ENCODE data around the gene ACAD9.
"Not testable (repeated sequence)": the region's sequence is repeated elsewhere in the genome, so short reads cannot be mapped to it uniquely, and the experiment has no call there.

Gene ACAD9

DNA sequence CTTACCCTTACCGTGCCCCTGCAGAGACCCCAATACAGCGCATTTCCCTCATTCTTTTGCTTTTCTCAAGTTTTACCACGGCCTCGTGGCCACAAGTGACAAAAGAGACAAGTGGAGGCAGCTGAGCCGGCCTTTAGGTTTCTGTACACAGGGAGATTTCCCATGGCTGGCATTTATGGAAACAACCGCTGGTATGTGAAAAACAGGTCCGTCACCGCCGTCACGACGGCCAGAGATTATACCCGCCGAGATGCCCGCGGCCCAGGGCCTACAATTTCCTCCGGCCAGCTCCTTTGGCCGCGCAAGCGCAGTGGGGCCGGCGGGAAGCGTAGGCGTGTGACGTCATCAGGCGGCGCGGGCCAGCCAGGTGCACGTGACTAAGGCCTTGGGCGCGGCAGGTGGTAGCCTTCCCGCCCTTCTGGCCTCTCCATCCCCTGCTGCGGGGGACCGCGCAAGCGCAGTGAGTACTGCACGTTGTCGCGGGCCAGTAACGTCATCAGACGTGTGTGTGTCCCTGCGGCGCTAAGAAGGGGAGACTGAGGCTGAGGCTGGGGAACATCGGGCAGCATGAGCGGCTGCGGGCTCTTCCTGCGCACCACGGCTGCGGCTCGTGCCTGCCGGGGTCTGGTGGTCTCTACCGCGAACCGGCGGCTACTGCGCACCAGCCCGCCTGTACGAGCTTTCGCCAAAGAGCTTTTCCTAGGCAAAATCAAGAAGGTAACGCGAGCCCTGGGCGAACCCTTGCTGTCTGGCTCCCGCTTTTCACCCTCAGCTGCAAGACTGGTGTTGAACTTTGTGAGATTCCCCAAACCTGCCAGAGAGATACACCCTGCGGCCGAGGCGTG lies at the start of gene ACAD9:
TSS of gene ACAD9 (plus strand) at position 496 of the 845 bp plus-strand sequence. CDS start at position 568, 72 bp downstream.
- peak; percentile 98 for DNase-seq

DNA sequence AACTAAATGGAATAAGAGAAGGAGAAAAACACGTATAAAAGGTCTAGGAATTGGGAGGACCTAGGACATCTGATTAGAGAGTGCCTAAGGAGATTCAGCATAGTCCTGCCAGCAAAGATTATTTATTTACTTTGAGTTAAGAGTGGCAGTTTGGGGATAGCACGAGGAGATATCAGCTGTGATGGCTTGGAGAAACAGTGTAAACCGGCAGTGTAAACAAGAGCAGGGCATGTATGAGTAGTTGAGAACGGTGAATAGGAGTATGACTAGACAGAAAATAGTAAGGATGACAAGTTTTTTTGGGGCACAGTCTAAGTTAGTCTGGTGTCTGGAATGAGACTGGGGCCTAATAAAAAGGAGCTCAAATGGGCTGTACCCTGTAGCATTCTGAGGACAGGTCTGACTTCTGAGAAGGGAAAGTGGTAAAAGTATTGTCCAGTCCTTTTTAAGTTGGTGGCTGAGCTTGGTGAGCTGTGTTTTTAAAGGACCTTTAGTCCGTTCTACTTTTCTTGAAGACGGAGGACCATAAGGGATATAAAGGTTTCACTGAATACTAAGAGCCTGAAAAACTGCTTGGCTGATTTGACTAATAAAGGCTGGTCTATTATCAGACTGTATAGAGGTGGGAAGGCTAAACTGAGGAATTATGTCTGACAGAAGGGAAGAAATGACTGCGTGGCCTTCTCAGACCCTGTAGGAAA lies 49.3 kb upstream of the ACAD9 start:
- DNase-seq: not testable (repeated sequence)

DNA sequence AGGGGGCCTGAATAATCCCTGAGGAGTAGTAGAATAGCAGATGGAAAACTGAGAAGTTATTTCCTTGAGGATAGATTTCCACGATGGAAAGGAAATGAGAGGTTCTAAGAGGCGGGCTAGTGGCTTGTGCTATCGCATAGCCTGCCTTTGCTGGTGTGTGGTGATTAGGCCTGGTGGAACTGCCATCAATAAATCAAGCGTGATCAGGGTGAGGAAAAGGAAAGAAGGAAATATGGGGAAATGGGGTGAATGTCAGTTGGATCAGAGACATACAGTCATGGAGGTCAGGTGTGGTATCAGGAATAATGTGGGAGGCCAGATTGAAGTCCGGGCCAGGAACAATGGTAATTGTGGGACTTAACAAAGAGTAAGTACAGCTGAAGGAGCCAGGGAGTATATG lies 48.7 kb upstream of the ACAD9 start:
- not testable (repeated sequence) for DNase-seq

DNA sequence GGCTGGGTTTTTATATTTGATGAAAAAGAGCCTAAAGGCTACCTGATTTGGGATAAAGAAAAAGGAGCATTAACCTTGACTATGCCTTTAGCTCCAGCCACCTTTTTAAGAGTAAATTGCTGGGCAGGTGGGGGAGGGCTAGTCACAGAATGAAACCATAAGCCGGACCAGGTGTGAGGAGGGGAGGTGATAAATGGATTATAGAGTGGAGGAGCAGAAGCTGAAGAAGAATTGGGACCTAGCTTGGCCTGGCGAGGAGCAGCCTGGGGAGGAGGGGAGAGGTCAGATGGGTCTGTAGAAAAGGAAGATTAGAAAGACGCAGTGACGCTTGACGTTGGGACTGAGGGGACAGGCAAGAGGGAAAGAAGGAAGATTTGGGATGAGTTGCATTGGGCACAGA lies 46.4 kb upstream of the ACAD9 start:
- not testable (repeated sequence) for DNase-seq

DNA sequence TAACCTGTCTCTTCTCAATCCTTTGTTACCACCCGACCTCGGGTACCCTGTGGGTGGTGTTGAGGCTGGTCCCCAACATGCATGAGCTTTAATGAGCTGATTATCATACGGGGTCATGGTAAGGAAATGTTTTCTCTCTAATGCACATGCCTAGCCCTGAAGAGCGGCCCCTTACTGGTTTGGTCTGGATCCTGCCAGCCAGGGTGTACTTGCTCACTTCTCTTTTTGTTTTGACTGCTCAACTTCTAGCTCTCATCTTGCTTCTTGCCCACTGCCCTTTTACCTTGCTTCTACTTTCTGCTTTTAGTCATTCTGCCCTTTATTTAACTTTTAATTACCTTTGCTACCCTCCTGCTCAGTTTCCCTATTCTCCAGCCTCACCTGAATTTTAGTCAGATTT lies 44.3 kb upstream of the ACAD9 start:
- no peak for DNase-seq

DNA sequence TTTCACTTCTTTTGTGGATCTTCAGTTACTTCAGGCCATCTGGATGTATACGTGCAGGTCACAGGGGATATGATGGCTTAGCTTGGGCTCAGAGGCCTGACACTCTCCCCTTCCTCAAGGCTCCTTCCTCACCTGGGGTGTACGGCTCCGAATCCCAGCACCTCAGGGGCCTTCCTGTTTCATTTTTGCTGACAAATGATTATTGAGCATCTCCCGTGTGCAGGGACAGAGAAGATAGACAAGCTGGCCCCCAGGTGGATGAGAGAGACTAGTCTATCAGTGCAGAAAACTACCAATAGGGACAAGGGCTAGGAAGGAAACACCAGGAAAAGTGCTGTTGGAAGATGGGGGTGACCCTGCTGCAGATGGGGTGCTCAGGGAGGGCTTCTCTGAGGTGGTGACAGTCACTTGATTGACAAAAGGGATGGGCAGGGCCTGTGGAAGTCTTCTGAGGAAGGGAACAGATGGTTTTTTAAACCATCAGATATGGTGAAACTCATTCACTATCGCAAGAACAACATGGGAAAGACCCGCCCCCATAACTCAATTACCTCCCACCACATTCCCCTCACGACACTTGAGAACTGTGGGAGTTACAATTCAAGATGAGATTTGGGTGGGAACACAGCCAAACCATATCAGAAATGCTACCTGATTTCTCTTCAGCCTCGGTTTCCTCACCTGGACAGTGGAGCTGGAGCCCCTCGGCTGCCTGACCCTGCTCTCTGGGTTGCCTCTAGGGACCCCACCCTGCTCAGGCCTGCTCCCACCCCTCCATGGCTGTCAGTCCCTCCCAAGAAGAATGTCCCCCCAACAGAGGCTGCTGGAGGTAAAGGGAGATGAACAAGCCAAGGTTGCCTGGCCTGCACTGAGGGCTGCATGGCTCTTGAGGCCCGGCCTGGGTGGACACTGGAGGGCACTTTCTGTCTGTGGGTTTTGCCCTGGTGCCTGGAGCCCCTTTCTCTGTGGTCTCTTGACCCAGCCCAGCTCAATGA lies 37.2 kb upstream of the ACAD9 start:
- DNase-seq: no peak

DNA sequence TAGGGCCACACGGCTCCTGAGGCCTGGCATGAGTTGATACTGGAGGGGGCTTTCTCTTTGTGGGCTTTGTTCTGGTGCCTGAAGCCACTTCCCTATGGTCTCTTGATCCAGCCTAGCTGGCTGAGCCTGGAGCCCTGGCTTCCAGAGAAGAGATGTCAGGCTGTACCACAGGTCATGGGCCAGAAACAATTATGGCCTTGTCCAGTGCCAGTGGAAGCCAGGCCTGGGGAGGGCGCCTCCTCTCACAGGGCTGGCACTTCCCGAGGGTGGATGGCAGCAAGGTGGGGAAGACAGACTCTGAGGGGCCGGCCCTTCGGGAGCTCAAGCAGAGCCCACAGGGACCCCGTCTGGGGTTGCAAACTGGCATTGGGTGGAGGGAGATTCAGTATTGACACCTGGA lies 34.9 kb upstream of the ACAD9 start:
- no peak for DNase-seq

DNA sequence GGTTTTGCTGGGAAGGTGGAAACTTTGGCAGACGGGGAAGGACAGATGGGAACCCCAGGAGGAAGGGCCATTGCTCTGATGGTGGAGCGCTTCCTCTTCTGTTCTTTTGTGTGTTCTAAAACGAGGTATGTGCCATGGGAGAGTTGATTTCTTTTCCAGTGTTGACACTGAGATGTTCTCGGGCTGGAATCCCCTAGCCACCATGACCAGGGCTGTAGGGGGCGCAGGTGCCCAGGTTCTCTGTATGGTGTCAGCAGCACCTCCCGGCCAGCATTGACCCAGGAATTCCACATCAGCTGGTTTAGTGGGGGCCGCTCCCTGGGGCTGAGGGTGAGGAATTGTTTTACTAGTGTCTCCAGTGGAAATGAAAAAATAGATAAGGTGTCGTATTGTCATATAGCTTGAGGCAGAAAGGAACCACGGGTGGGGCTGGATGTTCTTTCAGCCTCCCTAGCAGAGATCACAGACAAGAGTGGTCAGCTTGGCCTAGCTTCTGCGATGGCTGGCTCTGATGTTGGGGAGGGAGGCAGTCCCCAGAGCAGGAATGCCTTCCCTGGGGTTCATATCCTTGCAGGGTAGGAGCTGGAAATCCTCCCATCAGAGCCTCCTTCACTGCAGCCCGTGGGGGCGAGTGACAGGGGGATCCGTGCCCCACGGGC lies 34.2 kb upstream of the ACAD9 start:
- no peak for DNase-seq

DNA sequence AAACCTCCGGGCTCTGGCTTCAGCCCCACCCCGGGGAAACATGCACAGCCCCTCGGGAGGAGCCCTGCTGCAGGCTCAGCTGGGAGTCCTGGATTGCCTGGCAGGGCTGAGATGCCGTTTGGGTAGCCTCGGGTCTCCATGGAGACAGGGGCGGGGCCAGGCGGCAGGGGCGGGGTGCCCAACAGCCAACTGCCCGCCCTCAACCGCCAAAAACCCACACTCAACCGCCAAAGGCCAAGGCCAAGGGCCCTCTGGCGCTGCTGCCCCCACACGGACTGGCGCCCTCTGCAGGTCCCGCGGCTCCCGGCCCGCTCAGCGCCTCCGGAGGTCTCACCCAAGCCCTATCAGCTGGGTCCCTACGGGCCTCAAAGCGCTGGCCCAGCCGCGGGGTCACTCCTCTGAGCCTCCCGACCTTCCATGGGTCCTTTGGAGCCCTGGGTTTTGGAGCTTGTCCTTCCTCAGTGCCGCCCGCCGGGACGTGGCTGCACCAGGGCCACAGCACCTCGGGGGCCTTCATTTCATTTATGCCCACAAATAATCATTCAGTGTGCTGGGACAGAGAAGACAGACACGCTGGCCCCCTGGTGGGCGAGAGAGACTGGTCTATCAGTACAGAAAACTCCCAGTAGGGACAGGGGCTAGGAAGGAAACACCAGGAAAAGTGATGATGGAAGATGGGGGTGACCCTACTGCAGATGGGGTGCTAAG lies 33.5 kb upstream of the ACAD9 start:
- DNase-seq: peak; percentile 14

DNA sequence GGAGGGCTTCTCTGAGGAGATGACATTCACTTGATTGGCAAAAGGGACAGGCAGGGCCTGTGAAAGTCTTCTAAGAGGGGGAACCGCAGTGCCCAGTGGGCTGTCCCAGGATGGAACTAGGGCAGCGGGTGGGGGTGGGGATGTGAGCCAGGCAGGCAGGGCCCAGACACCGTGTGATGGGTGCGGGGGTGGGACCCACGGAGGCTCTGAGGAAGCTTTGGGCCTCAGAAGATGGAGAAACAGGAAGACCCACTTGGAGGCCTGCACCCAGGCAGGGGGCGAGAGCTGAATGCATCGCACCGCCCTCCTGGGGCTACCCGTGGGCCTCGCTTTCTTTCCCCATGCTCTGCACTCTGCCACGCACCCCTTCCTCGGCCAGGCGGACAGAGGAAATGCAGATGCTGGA lies 32.9 kb upstream of the ACAD9 start:
- no peak for DNase-seq

DNA sequence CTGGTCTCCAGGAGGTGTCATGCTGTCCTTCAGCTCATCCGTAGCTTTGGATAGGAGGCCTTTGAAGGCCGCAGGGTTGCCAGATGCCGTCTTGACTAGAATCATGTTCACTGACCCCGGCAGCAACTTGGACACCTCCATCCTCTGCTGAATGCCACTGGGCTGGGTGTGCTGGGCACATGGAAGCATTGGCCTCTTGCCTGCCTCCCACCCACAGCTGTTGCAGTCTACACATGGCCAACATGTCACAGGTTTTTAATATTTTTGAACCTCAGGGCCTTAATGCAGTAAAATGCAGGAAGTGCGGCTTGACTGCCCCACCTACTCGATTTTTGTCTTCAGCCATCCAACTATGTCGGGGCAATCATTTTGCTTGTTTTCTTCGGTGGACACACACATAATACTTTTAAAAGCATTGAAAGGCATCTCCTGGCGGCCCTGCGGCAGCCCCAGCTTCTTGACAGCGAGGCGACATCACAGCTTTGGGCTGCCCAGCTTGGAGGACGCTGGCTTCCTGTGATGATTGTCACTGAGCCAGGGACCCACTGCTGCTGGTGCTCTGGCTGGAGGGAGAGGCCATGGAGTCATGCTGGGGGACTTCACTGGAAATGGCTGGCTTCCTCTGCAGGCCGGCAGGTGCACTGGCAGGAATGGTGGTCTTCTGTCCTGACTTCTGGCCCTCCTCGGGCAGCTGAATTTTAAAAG lies 31.6 kb upstream of the ACAD9 start:
- DNase-seq: no peak

DNA sequence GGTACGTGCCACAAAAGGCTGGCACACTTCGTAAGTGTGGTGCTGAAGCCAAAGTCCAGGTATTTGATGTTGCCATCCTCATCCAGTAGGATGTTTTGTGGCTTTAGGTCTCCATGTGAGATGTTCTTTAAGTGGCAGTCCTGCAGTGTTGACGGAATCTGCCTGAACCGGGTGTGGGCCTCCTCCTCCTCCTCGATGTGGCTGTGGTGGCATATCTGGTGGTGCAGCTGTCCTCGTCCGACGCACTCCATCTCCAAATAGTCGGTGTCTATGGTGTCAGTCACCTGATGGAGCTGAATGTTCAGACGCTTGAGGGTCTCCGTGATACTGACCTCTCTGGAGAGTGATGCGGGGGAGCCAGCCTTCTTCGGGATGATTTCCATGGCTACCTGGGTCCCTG lies 30.5 kb upstream of the ACAD9 start:
- no peak for DNase-seq

DNA sequence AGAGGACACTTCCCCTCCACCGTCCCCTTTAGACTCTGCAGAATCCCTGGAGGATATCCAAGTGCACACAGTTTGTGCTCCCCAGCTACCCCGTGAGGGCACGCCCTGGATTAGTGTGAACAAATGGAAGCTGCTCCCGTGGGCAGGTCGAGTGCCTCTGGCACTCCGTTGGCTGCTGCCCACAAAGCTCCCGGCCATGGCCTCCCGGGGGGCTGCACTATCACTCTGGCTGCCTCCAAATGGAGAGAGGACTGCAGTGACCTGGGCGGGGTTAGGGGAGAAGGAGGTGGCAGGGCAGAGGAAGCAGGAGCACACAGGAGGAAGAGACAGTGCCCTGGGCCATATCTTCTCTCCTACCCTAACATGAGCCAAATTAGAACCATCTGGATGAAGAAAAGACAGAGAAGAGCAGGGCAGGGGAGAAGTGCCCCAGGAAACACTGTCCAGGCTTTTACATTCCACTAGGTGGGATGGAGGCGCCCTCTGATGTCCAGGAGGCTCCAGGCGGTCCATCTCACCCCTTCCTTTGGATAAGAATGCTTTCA lies 29.4 kb upstream of the ACAD9 start:
- DNase-seq: no peak

DNA sequence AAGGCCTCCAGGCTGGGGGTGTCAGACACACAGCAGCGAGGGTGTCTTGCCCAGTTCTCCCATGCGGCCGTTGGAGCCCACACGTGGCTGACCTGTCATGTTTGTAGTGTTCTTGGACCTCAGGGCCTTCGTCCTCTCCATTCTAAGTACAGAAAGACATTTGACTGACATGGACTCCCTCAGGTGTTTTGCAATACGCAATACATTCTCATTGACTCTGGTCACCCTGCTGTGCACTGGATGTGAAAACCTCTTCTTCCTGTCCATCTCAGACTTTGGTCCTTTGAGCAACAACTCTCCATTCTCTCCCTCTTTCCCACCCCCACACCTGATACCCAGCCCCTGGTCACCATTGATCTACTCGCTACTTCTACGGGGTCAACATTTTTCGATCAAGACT lies 28.9 kb upstream of the ACAD9 start:
- no peak for DNase-seq

DNA sequence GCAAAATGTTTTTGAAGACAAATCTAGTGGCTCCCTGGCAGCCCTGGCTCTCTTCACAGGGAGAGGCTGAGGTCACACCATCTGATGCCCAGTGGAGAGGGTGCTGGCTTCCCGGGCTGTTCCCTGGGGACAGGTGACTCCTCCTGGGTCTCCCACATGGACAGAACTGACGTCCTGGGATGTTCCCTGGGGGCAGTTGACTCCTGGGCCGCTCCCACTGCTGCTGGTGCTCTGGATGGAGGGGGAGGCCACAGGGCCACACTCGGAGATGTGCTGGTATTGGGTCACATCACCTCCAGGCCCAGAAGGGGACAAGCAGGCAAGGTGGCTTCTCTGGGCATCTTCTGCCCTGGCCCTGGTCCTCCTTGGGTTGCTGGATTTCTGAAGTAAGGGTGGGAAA lies 27.8 kb upstream of the ACAD9 start:
- no peak for DNase-seq

DNA sequence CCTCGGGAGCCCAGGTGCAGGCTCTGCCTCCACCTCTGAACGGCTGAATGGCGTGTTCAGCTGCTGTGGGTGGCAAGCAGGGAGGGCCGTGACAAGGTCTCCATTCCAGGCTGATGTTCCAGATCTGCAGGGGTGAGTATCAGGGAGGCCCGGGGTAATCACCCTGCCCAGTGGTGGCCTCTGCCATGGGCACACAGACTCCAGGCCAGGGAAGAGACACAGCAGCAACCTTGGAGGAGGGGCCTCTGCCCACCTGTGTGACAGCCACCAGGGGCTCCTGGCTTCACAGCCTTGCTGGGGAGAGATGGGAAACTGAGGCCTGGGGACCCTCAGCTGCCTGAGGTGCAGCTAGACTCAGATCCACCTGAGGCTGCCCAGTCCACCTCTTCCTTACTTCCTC lies 25.6 kb upstream of the ACAD9 start:
- no peak for DNase-seq

DNA sequence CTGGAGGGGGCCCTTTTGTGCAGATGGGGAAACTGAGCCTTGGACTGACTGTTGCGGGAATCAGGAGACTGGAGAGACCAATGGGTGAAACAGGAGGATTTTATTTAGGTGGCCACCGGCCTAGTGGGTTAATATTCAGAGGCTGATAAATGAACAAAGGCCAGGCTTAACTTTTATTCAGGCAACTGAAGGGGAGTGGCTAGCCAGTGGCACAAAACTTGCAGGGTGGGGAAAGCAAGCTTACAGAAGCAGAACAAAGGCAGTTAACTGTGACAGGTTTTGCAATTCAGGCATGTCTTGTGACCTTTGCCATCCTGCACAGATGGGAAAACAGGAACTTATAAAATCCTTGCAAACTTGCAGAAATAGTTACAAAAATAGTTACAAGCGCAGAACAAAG lies 24.9 kb upstream of the ACAD9 start:
- DNase-seq: no peak

DNA sequence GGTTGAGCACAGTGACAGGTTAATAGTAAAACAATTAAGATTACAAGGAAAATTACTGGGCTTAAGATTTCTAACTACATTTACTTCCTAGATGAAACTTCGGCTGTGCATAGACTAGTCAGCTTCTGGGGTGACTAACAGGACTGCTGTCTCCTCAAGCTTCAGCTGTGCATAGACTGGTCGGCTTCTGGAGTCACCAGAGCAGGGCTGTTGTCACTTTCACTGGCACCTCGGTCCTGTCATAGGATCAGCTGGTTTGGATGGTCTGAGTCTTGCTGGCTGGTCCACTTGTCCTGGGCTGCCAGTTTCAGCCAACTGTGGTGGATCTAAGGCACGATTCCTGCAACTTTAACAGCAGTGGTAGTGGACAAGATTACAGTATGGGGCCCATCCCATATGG lies 23.9 kb upstream of the ACAD9 start:
- no peak for DNase-seq

DNA sequence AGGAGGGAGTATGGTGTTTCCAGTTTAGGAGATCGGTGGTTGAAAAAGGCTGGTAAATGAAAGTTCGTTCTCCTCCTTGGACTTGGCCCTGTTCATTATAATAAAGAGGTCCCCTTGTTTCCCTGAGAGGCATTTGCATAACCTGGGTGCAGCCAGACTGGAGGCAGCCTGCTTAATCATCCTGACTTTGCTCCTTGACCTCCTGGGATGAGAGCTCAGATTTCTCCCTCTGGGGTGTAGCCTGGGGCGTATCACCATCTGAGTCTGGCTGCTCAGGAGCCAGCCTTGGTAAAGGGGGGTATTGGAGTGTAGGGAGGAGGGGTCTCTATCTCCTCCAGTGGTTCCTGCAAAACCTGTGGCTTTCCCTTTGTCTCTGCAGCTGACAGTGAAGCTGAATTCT lies 21.3 kb upstream of the ACAD9 start:
- no peak for DNase-seq

DNA sequence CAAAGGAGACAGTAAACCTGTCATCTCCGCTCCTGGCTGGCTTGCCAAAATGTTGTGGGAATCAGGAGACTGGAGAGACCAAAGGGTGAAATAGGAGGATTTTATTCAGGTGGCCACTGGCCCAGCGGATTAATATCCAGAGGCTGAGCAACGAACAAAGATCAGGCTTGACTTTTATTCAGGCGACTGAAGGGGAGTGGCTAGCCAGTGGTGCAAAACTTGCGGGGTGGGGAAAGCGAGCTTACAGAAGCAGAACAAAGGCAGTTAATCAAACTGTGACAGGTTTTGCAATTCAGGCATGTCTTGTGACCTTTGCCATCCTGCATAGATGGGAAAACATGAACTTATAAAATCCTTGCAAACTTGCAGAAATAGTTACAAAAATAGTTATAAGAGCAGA lies 19.8 kb upstream of the ACAD9 start:
- no peak for DNase-seq

DNA sequence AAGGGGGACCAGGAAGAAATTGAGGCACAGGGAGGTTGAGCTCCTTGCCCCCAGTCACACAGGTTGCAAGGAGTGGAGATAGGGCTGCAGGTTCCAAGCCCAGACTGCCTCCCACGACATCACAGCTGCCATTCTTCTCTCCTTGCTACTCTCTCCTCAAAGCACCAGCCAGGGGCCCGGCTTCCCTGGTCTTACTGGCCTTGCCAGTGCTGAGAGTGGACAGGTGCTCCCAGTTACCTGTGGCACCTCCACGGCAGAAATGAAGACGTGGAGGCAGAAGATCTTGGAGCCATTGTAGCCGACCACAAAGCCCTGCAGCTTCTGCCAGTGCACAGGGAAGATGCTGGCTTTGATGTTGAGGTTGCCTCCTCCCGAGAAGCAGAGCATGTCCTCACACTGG lies 17.9 kb upstream of the ACAD9 start:
- DNase-seq: no peak

Measured in NCI-H1092 (cell line).